ENCODE data around the gene RNF149. TPM values are rescaled to one million over a fixed set of nuclear protein-coding genes. Genes with fewer than 3 reads are reported as not detected.

Gene RNF149
- total and polyA plus RNA-seq, 2 donors (not counting 3 experiments of a cell fraction or from before 2014, with no cell fraction given), result 31.3 to 66.6 TPM

DNA sequence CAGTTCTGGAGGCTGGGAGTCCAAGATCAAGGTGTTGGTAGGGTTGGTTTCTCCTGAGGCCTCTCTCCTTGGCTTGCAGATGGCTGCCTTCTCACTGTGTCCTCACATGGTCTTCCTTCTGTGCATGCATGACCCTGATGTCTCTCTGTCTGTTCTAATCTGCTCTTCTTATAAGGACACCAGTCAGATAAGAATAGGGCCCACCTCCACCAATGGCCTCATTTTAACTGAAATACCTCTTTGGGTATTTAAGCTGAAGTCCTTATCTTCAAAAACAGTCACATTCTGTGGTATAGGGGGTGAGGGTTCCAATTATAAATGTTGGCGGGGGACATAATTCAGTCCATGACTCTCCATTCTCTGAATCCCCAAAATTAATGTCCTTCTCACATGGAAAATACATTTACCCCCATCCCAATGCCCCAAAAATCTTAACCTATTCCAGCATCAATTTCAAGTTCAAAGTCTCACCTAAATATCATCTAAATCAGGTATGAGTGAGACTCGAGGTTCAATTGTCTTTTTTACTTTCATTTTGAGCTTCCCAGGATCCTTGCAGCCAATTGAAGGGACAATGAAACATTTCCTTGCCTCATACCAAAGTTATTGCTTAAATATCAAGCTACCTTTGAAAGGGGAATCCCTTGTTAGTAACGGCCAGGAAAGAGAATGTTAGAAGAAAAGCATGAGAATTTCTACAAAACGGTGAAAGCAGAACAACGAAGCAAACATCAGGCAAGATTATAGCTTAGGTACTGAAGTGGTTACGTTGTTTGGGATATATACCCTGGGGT, 76.4 kb downstream of the RNF149 start:
- Histone ChIP-seq H3K36me3 (ENCODE audit: control insufficient read depth in 2 of 2, extremely low read depth in 1 of 2, insufficient read depth in 2 of 2, low read length in 2 of 2) (no peaks in the 10 kb centered on the region), H3K27ac (ENCODE audit: insufficient read depth, low read depth, low read length) (no peak overlapping the region), H2AFZ (ENCODE audit: low read depth, low read length) (no peak overlapping the region), H3K4me3 (replicated peaks in 1 of 3; ENCODE audit: insufficient read depth in 1 of 3, low read depth in 1 of 3, low read length in 3 of 3) (no peak overlapping the region), H3K27me3 (ENCODE audit: control insufficient read depth in 2 of 2, insufficient read depth in 2 of 2, low read length in 2 of 2) (no peaks in the 10 kb centered on the region), H3K4me2 (ENCODE audit: insufficient read depth, low read length) (no peak overlapping the region), H3K9me1 (replicated peaks; ENCODE audit: control insufficient read depth, extremely low read depth, insufficient read depth, low read length) (no peaks in the 10 kb centered on the region), H3K9me3 (replicated peaks; ENCODE audit: control insufficient read depth, insufficient read depth, low read length) (no peaks in the 10 kb centered on the region), H4K20me1 (replicated peaks; ENCODE audit: control insufficient read depth, extremely low read depth, insufficient read depth, low read length) (no peaks in the 10 kb centered on the region), H3K9ac (replicated peaks; ENCODE audit: extremely low read depth, insufficient read depth, low read length) (no peak overlapping the region), H3K79me2 (ENCODE audit: control insufficient read depth, insufficient read depth, low read length) (no peaks in the 10 kb centered on the region), H3K4me1 (ENCODE audit: control insufficient read depth, extremely low read depth, insufficient read depth, low read length) (no peaks in the 10 kb centered on the region)
- DNase-seq (ENCODE audit: low read depth, low spot score) (no peak), FAIRE-seq (no peak)
- POLR2A ChIA-PET, result no interaction called here
- dilution Hi-C loops (cut with MboI; ENCODE audit: extremely low pct_ligation_motif_present, low sequenced_read_pairs), result no loop called here
- CTCF ChIA-PET, result interaction anchor here (0.8 to 2.8 kb wide), 7 partner anchors 9 to 220 kb away, joined by 3 to 13 read pairs (median 3); no protein-coding TSS in a partner anchor
- intact Hi-C loops (cut with micrococcal nuclease), result no loop called here
- no TSS peak for BruUV-seq (replicated peaks)
- TF ChIP-seq FOS (IDR thresholded peaks at IDR 0.05; ENCODE audit: borderline replicate concordance, insufficient read depth, low read length), result no peak
- no peak for TF ChIP-seq GATA2 (IDR thresholded peaks at IDR 0.05; ENCODE audit: insufficient read depth, insufficient read length, low read depth, low read length)
- no peak for TF ChIP-seq CTCF (IDR thresholded peaks at IDR 0.05; ENCODE audit: extremely low read depth in 1 of 2, insufficient read depth in 1 of 2, low read depth in 1 of 2, low read length in 2 of 2)
- no peak for TF ChIP-seq MAX (IDR thresholded peaks at IDR 0.05; ENCODE audit: insufficient read depth, insufficient read length)
- TF ChIP-seq JUN (IDR thresholded peaks at IDR 0.05; ENCODE audit: borderline replicate concordance, insufficient read depth, insufficient read length, low read depth), result no peak
- TF ChIP-seq MYC (IDR thresholded peaks at IDR 0.05; ENCODE audit: low read depth, low read length), result no peak
- TF ChIP-seq POLR2A (IDR thresholded peaks at IDR 0.05; ENCODE audit: low read depth, low read length), result no peak

Measured in endothelial cell of umbilical vein (primary cell).